Stimulated activated CD8-positive, alpha-beta memory T cell treated with anti-CD3 and anti-CD28 coated beads, Interleukin-12 subunit alpha, Interleukin-12 subunit beta, amount 100 ng/mL, for 24 hours (primary cell): ENCODE measurements around the gene PALLD.
"Not testable (repeated sequence)": the region's sequence is repeated elsewhere in the genome, so short reads cannot be mapped to it uniquely, and the experiment has no call there.

Experiments
- DNase-seq: peaks from one replicate; pipeline ENCODE4 v3.0.0-alpha.2; 2020; ENCODE audit errors: extremely low read depth

Gene PALLD

DNA sequence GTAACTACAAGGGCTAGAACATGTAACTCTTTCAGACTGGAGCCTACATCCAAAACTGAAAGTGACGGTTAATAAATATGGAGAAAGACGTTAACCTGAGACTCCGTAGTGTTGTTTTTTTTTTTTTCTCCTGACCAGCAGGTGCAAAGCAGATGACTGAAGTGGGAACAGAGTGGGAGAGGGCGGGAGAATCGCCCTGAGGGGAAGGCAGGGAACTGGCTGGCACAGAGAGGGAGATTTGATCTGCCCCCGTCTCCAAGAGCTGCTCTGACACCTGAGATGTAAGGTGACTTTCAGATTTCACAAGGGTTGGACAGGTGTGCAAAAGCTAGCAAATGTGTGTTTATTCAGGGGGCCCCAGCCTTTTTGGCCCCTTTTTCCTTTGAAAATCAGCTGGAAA lies 180.2 kb downstream of the PALLD start:
- no peak for DNase-seq

DNA sequence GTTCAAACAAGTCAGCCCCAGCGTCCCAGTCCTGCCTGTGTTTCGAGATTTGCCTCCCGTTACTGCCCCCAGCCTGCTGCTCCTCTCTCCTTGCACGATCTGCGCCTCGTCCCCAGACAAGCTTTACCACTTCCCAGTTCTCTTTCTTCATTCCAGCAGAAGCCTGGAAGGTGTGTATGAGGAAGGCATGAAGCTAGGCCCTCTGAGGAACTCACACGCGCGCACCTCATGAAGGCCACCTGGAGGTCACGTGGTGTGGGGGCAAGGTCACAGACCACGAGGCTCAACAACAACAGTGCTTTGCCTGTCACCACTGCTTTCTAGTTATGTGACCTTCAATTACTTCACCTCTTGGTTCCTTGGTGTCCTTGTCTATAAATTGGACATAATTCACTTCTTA lies 181.0 kb downstream of the PALLD start:
- no peak for DNase-seq

DNA sequence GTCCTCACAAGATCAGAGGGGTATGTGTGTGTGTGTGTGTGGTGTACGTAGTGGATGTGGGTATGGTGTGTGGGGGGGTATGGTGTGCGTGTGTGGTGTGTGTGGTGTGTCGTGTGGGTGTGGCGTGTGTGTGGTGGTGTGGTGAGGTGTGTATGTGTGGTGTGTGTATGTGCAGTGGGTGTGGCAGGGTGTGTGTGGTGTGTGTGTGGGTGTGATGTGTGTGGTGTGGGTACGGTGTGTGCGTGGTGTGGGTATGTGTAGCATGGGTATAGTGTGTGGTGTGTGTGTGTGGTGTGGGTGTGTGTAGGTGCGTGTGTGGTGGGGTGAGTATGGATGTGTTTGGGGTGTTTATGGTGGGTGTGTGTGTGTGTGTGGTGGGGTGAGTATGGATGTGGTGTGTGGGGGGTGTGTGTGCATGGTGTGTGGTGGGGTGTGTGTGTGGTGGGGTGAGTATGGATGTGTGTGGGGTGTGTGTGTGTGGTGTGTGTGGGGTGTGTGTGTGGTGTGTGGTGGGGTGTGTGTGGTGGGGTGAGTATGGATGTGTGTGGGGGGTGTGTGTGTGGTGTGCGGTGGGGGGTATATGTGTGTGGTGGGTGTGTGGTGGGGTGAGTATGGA lies 182.0 kb downstream of the PALLD start:
- DNase-seq, result no peak

DNA sequence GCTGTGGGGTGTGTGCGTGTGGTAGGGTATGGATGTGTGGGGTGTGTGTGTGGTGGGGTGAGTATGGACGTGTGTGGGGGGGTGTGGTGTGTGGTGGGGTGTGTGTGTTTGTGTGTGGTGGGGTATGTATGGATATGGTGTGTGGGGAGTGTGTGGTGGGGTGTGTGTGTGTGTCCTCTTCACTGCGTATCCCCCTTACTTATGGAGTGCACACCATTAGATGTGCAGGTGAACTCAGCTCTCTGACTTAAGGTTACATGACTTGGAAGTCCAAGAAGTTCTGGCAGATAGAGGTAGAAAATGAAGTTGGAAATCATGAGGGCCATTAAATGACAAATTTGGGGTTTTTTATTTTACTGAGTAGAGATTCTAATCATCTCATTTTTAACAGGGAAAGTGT lies 182.5 kb downstream of the PALLD start:
- DNase-seq, result no peak

DNA sequence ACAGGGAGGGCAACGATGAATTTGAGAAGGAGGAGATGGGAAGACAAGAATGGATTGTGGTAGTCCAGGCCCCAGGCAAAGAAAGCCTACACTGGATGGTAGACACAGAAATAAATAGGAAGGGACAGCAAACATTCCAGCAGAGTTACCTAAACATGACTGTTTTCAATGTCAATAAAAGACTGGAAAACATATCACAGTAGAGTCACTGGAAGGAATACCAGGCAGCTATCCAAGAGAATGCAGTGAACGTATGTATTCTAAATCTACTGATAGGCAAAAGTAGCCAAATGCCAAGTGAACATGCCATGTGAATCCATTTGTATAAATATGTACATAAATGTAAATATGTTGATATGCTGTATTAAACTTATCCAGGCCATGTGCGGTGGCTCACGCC lies 183.0 kb downstream of the PALLD start:
- no peak for DNase-seq

DNA sequence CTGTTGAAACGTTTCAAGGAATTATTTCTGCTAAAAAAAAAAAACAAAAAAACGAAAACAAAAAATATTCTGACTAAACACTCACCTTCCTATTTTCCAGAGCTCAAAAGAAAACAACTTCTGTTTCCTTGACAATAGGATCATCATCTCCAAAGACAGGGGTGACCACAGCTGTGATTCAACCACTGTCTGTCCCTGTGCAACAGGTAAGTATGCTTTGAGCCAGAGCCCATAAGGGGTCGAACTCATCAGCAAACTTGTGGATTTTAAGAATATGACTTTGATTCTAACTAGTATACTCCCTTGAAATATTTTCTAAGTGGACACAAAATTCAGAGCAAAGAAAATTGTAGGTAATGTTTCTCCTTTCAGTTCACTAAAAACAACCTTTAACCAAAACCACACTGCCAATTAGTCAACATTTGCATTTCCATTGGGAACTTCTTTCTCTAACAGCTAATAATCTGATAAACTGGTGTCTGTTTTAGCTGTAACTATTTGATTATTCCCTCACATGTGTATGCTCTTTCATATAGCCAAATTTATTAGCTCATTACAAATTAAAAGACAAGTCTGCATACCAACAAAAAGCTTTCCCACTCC lies 186.1 kb downstream of the PALLD start:
- no peak for DNase-seq

DNA sequence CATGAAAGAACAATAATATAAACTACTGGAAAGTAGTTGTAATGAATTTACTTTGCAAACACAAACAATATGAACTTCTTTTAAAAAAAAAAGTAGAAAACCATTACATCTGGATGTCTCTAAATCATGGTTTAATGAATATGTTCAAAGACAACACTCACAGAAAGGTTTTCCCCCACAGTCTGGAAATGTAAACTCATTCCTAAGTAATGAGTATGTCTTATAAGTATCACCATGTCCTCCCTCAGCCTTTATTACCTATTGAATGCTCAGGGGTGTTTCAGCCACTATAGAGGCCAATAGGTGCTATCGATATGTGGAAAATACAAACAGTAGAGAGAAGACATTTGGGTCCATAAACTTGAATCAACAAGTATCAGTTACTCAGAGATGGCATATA lies 186.7 kb downstream of the PALLD start:
- DNase-seq, result no peak

DNA sequence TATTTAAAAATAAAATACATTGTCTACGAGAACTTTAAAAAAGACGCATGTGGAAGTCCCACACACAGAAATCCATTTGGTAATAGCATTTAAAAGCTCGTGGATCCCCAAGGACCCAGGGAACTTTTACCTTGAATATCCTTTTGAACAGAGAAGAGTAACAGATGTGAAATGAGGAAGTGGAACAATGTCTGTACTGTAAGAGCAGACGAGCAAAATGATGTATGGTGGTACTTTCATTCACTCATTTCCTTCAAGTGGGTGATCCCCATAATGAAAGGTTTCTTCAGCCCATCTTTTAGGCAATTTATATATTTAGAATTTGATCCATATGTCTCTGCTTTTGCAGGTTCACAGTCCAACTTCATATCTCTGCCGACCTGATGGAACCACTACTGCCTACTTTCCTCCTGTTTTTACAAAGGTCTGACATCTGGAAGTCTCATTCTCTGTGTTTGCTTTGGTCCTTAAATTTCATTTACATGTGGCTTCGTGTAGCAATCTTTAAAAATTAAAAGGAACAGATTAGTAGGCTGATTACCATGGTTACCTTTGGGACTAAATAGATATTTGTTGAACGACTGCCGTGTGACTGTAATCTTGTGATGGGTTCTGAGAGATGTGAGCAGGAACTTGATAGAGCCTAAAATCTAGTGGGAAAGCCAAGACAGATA lies 188.4 kb downstream of the PALLD start:
- DNase-seq, result no peak

DNA sequence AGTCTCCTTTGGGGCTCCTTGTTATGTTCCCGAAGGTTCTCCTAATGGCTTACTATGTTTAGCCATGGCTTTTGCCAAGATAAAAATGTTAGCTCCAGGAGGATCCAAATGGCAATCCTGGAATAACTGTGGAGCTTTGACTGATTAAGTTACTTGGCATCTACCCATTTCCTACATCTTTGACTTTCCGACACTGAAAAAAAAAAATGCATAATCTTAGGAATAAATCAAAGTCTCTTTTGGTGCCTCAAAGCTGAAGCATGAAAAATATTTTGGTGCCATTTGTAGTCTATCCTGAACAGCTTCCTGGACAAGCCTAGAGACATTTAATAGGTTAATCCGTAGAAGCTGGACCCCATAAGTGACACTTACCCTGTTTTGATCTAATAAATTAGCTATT lies 191.7 kb downstream of the PALLD start:
- no peak for DNase-seq

DNA sequence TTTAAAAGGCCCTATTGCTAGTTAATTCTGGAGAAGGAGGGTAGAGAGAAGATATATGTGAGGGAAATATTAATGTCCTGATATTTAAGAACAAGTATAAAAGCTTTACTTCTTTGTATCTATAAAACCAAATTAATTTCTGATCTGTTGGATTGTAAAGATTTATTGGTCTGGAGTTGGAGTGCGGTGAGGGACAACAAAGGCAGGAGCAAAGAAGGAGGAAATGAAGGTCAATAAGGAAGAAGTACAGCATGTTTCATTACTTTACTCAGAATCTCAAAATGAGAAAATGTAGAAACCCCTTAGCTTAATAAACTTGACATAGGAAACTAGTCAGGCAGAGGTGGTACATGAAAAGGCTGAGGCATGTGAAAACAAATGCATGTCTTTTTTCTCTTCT lies 192.9 kb downstream of the PALLD start:
- DNase-seq, result no peak

DNA sequence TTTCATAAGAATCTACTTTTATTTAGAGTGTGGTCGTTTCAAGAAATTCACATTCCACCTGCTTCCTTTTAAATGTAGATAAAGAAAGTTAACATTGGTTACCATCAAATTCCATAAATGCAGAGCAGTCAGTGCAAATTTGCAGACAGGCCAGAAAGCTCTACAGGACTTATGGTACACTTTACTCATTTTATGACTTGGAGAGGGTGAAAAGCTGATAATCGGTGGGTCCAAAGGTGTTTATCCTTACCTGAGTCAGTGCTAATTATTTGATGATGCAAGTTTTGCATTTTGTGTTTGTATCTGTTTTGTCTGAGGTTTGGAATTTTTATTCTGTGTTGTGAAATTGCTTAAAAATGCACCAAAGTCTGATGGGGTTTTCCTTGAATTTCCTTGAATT lies 193.3 kb downstream of the PALLD start:
- DNase-seq, result no peak

DNA sequence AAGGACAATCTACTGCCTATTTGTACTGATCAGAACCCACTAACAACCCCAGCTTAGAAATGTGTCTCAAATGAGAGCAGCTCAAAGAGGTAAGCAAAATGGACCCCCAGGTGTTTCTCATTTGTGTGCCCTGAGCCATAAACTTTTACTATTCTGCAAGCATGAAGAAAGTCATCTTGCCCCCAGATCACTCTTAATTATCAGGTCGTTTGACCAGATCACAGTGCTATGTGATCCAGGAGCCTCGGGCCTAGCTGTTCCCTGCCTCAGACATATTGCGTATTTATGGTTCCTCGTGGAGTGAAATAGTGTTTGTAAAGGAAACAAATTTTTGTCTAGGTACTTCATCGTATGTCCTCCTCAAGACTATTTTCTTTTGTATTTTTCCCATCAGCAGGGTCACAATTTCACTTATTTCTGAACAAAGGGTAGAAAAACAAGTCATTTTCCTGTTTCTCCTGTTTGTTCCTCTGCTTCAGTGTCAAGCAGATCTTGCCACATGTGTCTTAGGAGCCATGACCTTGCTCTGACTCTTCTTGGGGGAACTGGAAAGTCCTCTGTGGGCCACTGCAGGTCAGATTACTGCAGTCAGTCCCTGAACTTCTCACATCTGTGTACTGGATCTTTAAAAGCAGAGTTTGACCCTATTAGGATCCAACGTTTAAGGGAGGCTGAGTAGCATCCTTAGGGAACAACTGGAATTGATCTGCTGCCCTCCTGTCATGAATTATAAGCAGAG lies 194.9 kb downstream of the PALLD start:
- no peak for DNase-seq

DNA sequence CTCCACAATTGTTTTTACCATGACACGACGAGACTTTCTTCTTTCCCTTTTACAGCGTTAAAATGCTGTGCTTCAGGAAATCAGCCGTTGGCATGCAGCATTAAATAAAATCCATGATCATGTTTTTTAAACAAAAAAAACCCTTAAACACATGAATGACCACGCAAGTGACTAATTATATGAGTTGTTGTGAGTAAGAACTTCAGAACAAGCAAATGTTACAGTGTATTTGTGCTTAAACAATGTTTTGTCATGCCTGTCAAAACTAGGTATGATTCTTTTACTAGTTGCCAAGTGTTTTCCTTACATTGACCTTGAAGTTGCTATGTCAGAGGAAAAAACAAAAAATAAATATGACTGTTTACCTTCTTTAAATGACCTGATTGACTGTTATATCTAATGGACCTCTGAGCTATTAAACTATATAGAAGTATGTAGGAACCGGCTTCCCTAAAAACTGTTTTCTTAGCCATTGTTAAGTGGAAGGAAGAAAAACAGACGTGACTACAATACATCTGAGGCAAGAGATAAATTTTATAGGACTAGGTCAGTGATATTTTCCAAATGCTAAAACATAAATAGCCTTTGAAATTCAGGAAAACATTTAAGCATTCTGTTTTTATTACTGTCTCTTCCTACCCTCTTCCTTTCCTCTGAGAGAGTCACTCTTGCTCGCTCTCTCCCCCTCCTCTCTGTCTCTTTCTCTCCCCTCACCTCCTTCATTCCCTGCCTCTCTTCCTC lies 197.1 kb downstream of the PALLD start:
- DNase-seq, result no peak

DNA sequence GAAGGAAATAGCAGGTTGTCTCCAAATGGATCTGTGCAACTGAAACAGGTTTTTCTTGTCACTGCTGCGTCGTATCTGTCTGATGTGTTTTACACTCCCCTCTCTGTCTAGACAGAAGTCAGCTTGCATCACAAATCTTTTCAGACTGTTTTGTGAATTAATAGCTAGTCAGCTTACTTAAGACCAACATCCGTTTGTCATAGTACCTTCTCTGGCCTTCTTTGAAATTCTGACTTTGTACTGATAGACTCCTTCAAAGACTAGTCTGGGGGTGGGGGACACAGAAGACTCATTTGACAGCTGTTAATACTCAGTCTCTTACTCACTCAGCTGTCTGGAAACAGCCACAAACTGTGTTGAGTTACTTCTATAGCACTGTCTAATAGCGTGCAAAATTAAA lies 197.8 kb downstream of the PALLD start:
- DNase-seq, result no peak

DNA sequence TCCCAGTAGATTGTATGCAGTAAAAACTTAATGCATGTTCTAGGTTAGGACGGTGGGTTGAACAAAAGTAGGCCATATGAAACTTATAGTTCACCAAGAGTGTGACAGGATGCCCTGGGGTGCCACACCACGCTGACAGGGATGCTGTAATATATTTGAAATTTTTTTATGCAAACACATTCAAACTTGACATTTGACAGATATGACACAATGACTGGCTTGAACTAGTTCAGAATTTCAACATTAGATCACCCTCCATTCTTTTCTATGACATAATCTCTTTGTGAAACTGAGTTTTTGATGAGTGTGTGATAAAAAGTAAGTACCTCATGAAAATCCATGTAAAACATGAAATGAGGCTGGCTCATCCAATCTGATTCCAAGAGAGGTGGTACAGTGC lies 198.4 kb downstream of the PALLD start:
- DNase-seq, result no peak

DNA sequence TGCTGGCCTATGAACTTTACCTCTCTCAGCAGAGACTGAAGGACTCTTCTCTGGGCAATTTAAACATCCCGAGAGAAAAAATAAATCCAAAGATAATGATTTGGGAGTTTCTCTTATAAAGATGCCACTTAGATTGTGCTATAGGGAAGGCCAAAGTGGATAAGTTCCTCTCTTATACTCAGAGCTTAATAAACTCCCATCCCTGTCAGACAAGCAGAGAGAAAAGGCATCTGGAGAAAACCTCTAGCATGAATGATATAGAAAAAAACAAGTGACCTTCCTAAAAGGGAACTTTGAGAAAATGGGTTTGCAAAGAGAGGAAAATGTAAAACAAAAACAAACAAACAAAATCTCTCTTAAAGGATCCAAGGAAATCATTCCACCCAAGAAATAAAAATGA lies 199.4 kb downstream of the PALLD start:
- DNase-seq, result no peak

DNA sequence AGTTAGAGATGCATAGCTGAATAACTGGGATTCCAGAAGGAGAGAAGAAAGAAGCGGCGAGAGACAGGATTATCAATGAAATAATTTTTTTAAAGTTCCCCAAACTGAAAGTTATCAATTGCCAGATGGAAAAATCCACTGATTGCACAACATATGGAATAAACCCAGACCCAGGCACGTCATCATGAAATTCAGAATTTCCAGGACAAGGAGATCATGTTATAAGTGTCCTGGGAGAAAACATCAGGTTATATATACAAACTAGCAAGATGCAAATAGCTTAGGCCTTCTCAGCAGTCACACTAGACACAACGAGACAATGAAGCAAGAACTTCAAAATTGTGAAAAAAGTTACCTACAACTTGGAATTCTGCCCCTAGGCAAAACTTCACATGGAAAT lies 200.0 kb downstream of the PALLD start:
- DNase-seq, result no peak

DNA sequence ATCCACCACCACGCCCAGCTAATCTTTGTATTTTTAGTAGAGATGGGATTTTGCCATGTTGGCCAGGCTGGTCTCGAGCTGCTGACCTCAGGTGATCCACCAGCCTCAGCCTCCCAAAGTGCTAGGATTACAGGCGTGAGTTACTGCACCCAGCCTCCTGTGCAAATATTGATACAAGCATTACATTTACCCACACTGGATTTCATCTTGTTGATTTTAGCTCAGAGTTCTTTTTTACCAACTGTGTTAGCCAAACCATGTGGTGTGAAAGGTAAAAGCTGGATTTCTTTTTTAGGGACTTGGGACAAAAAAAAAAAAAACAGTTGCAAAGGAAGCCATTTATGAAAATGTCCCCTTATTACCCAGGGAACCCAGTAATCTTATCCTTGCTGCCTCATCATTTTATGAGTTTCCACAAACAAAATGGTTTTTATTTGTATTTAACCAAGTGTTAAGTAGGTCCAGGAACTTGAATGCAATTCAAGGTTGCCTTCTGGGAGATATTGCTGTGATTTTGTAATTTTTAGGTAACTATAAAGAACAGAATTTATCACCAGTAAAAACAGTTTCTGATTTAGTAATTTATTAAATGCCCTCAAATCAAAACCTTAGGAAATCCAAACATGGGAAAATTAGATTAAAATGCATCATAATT lies 202.5 kb downstream of the PALLD start:
- DNase-seq, result no peak

DNA sequence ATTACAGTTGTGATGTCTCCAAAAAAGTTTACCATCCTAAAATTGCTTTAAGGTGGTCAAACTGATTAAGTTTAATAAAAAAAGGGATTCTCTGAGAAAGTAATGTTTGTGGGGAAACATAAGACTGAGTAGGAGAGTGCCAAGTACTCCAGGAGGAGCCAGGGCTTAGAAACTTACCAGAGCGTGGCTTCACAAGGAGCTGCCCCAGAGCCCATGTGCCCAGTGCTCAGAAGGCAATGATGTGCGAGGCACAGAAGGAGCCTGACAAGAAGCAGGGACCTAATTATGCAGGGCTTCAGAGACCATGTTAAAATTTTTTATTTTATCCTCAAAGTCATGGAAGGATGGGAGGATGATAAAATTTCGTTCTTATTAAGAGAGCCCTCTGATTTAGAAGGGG lies 204.2 kb downstream of the PALLD start:
- DNase-seq, result no peak

DNA sequence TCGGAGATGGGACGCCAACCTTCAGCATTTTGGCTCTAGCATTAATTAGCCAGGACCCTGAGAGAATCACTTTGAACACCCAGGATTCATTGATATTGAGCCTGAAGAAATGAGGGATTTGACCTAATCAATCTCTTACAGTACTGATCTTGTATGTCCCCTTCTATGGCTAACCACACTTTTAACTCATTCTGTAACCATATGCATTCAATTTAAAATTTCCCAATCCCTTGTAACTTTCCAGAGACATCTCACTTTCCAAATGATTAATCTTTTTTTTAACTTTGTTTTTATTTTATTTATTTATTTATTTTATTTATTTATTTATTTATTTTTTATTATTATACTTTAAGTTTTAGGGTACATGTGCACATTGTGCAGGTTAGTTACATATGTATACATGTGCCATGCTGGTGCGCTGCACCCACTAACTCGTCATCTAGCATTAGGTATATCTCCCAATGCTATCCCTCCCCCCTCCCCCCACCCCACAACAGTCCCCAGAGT lies 205.8 kb downstream of the PALLD start:
- DNase-seq, result not testable (repeated sequence)

DNA sequence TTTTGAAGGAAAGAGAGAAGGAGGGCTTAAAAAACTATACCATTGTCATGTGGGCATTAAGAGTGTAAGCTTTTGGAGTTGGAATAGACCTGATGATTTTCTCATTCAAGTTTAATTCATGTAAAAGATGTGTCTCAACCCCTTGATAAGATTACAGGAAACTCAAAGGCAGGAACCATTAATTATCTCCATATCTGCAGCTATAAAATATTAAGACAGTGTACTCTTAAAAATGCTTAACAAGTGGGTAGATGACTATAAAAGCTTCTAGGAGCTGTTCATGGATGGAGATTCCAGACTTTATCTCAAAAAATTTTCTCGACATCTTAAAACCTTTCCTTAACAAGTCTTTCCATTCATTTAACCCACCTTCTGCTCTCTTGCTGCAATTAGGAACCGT lies 208.3 kb downstream of the PALLD start:
- no peak for DNase-seq
